Endothelial cell (in vitro differentiated cells): ENCODE measurements around the gene SIRT3. TPM values are rescaled to one million over a fixed set of nuclear protein-coding genes. Genes with fewer than 3 reads are reported as not detected.
A peak's percentile ranks its signal among the peaks of the same experiment; 100 is the strongest.

Experiments
- DNase-seq: peaks from one replicate; pipeline ENCODE4 v3.0.0; 2021; ENCODE audit warnings: low spot score
- H3K27ac Mint-ChIP-seq: one replicate; pipeline ENCODE4 v1.8.0; 2021; ENCODE audit warnings: mixed read lengths, inconsistent platforms; ENCODE audit not compliant: unreplicated experiment
- H3K27me3 Mint-ChIP-seq: one replicate; pipeline ENCODE4 v1.8.0; 2021; ENCODE audit warnings: mild to moderate bottlenecking, moderate library complexity, mixed read lengths, inconsistent platforms; ENCODE audit not compliant: unreplicated experiment
- H3K36me3 Mint-ChIP-seq: one replicate; pipeline ENCODE4 v1.8.0; 2021; ENCODE audit warnings: mild to moderate bottlenecking, low read depth, mixed read lengths, inconsistent platforms; ENCODE audit not compliant: unreplicated experiment
- H3K4me1 Mint-ChIP-seq: one replicate; pipeline ENCODE4 v1.8.0; 2021; ENCODE audit warnings: mild to moderate bottlenecking, mixed read lengths, inconsistent platforms; ENCODE audit not compliant: unreplicated experiment
- H3K4me3 Mint-ChIP-seq: one replicate; pipeline ENCODE4 v1.8.0; 2021; ENCODE audit warnings: mild to moderate bottlenecking, mixed read lengths, inconsistent platforms; ENCODE audit not compliant: unreplicated experiment
- H3K9me3 Mint-ChIP-seq: one replicate; pipeline ENCODE4 v1.8.0; 2021; ENCODE audit warnings: mixed read lengths, inconsistent platforms; ENCODE audit not compliant: unreplicated experiment
- CTCF ChIP-seq: fragments of 200-600 bp; sonication (generic); IDR thresholded peaks from one replicate; pipeline ENCODE4 v1.5.0; 2021; ENCODE audit warnings: antibody characterized with exemption; ENCODE audit not compliant: unreplicated experiment
- total RNA-seq: library from RNA; stranded (reverse); fragmentation: NEBNext Ultra II Directional; extraction: Animal tissue kit (Norgen Biotek cat#: 25700); gene quantifications from one replicate; pipeline ENCODE4 v1.2.1, GENCODE V29; 2021; ENCODE audit not compliant: unreplicated experiment

SIRT3 gene
- total RNA-seq, 1 donor from 2014 or later, result 23.4 TPM

GRCh38 chr11:207208-207862 lies 28.8 kb downstream of the SIRT3 start, which contains the start of the genes BET1L and RIC8A:
Gene BET1L (minus strand): TSS chr11:207399. CDS start chr11:207321, 78 bp downstream.
Gene RIC8A (plus strand): TSS chr11:207708. CDS start chr11:208855, 1,147 bp downstream.
- peaks cover 40% of the 10 kb centered on the region for H3K4me1 Mint-ChIP-seq
- peaks cover 24% of the 10 kb centered on the region for H3K36me3 Mint-ChIP-seq
- no peak for TF ChIP-seq CTCF

GRCh38 chr11:206526-207207 lies 29.5 kb downstream of the SIRT3 start:
- DNase-seq, result no peak
- Mint-ChIP-seq H3K4me1 (peaks cover 47% of the 10 kb centered on the region), H3K27me3 (peaks cover 22% of the 10 kb centered on the region), H3K9me3 (no peaks in the 10 kb centered on the region), H3K36me3 (peaks cover 21% of the 10 kb centered on the region), H3K27ac (peak overlapping the region; percentile 89), H3K4me3 (peak overlapping the region; percentile 97)
- no peak for TF ChIP-seq CTCF

More at GRCh38 chr11:207208-207862, 28.8 kb downstream of the SIRT3 start, which contains the start of the genes BET1L and RIC8A:
- DNase-seq, result peak; percentile 93
- Mint-ChIP-seq H3K4me3 (peak within 1 kb of the TSS; percentile 99), H3K27me3 (peaks cover 22% of the 10 kb centered on the region), H3K27ac (peak within 1 kb of the TSS; percentile 98), H3K9me3 (no peaks in the 10 kb centered on the region)

GRCh38 chr11:206002-206384 lies 30.1 kb downstream of the SIRT3 start:
- peaks cover 15% of the 10 kb centered on the region for H3K36me3 Mint-ChIP-seq
- TF ChIP-seq CTCF, result no peak
- H3K4me1 Mint-ChIP-seq, result peaks cover 53% of the 10 kb centered on the region
- peak overlapping the region; percentile 97 for H3K4me3 Mint-ChIP-seq
- peak overlapping the region; percentile 89 for H3K27ac Mint-ChIP-seq
- H3K9me3 Mint-ChIP-seq, result no peaks in the 10 kb centered on the region
- peaks cover 25% of the 10 kb centered on the region for H3K27me3 Mint-ChIP-seq
- peak; percentile 1 for DNase-seq

GRCh38 chr11:205221-206001 lies 30.7 kb downstream of the SIRT3 start:
- no peak overlapping the region for H3K27ac Mint-ChIP-seq

More at GRCh38 chr11:205221-206001, 30.7 kb downstream of the SIRT3 start:
- peak; percentile 1 for DNase-seq
- Mint-ChIP-seq H3K4me3 (peak overlapping the region; percentile 97), H3K36me3 (peaks cover 13% of the 10 kb centered on the region), H3K9me3 (no peaks in the 10 kb centered on the region), H3K4me1 (peaks cover 56% of the 10 kb centered on the region), H3K27me3 (peaks cover 23% of the 10 kb centered on the region)
- TF ChIP-seq CTCF, result no peak
